Measurements from ENCODE around the gene TMED8. TPM values are rescaled to one million over a fixed set of nuclear protein-coding genes. Genes with fewer than 3 reads are reported as not detected.

The TMED8 gene
- total RNA-seq, 1 experiment from 2014 or later = 21.0 TPM

DNA sequence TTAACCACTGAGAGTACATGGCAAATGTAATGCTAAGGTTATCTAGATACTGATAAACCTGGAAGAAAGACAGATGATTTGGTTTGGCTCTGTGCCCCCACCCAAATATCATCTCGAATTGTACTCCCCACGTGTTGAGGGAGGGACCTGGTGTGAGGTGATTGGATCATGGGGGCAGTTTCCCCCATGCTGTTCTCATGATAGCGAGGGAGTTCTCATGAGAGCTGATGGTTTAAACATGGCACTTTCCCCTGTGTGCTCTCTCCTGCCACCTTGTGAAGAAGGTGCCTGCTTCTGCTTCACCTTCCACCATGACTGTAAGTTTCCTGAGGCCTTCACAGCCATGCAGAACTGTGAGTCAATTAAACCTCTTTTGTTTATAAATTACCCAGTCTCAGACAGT is 32.2 kb upstream of the TMED8 start:
- BruUV-seq (replicated peaks) = no TSS peak
- DNase-seq (ENCODE audit: low spot score) = no peak
- H3K27ac ChIP-seq (ENCODE audit: low read depth, low read length, poor library complexity, severe bottlenecking) = no peak overlapping the region
- TF ChIP-seq, protein P1, sequence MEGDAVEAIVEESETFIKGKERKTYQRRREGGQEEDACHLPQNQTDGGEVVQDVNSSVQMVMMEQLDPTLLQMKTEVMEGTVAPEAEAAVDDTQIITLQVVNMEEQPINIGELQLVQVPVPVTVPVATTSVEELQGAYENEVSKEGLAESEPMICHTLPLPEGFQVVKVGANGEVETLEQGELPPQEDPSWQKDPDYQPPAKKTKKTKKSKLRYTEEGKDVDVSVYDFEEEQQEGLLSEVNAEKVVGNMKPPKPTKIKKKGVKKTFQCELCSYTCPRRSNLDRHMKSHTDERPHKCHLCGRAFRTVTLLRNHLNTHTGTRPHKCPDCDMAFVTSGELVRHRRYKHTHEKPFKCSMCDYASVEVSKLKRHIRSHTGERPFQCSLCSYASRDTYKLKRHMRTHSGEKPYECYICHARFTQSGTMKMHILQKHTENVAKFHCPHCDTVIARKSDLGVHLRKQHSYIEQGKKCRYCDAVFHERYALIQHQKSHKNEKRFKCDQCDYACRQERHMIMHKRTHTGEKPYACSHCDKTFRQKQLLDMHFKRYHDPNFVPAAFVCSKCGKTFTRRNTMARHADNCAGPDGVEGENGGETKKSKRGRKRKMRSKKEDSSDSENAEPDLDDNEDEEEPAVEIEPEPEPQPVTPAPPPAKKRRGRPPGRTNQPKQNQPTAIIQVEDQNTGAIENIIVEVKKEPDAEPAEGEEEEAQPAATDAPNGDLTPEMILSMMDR (conservative IDR thresholded peaks at IDR 0.05; ENCODE audit: low read depth, low read length) = peak; percentile 34
- TF ChIP-seq EZH2 (IDR thresholded peaks at IDR 0.05; ENCODE audit: borderline replicate concordance, low read depth, low read length, poor library complexity, severe bottlenecking) = no peak
- POLR2A ChIA-PET (ENCODE audit: low non-redundant PET) = no interaction called here
- no peaks in the 10 kb centered on the region for H3K9me3 ChIP-seq (ENCODE audit: low read depth, low read length, poor library complexity, severe bottlenecking)
- CTCF ChIA-PET = interaction anchor here (0.6 kb wide), 1 partner anchor 256 kb away, joined by 4 read pairs; no protein-coding TSS in a partner anchor
- H3K36me3 ChIP-seq (ENCODE audit: insufficient read depth, low read length, poor library complexity, severe bottlenecking) = no peaks in the 10 kb centered on the region
- H3K4me3 ChIP-seq (ENCODE audit: low read depth, low read length, poor library complexity, severe bottlenecking) = no peak overlapping the region
- no peaks in the 10 kb centered on the region for H3K27me3 ChIP-seq (replicated peaks; ENCODE audit: insufficient read depth, low read depth, low read length, poor library complexity)
- intact Hi-C loops (cut with micrococcal nuclease; ENCODE audit: unreplicated experiment) = no loop called here
- H3K4me1 ChIP-seq (ENCODE audit: insufficient read depth, low read length, poor library complexity, severe bottlenecking) = no peaks in the 10 kb centered on the region

DNA sequence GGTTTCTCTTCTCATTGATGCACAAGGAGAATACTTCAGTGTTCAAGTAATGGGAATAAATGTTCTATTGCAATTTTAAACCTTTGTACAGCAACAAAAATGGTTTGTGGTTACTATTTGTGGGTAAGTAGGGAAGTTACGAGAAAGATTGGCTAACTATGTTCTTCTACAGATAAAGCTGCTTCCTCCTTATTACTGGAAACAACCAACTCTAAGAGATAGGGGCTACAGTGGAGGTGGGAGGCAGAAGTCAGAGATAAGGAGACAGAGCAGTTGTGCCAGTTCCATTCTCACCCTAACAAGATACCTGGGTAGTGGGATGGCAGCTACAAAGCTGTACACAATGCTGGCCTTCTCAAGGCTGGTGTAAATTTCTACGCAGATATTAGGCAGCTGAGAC is 30.3 kb upstream of the TMED8 start:
- no peaks in the 10 kb centered on the region for H3K36me3 ChIP-seq (ENCODE audit: insufficient read depth, low read length, poor library complexity, severe bottlenecking)
- no peak overlapping the region for H3K4me3 ChIP-seq (ENCODE audit: low read depth, low read length, poor library complexity, severe bottlenecking)
- intact Hi-C loops (cut with micrococcal nuclease; ENCODE audit: unreplicated experiment) = no loop called here
- H3K27ac ChIP-seq (ENCODE audit: low read depth, low read length, poor library complexity, severe bottlenecking) = no peak overlapping the region
- TF ChIP-seq EZH2 (IDR thresholded peaks at IDR 0.05; ENCODE audit: borderline replicate concordance, low read depth, low read length, poor library complexity, severe bottlenecking) = no peak
- TF ChIP-seq, protein P1 (conservative IDR thresholded peaks at IDR 0.05; ENCODE audit: low read depth, low read length) = no peak
- H3K9me3 ChIP-seq (ENCODE audit: low read depth, low read length, poor library complexity, severe bottlenecking) = no peaks in the 10 kb centered on the region
- POLR2A ChIA-PET (ENCODE audit: low non-redundant PET) = no interaction called here
- DNase-seq (ENCODE audit: low spot score) = no peak
- CTCF ChIA-PET = no interaction called here
- no TSS peak for BruUV-seq (replicated peaks)
- H3K27me3 ChIP-seq (replicated peaks; ENCODE audit: insufficient read depth, low read depth, low read length, poor library complexity) = no peaks in the 10 kb centered on the region
- H3K4me1 ChIP-seq (ENCODE audit: insufficient read depth, low read length, poor library complexity, severe bottlenecking) = no peaks in the 10 kb centered on the region

DNA sequence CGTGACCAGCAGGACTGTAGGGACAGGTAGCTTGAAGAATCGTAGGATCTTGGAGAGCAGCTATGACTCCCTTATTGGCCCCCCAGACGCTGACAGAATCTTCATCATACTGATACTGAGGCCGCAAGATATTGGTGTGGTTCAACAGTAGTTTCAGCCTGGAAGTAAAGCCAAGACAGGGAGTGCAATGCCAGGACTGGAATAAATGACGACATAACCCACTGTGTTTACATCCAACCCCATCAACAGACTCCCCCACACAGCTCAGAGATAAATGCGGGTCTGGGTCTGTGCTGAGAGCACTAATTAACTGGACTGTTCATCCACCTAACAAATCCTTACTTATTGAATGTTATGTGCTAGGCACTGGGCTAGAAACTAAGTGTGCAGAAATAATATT is 29.8 kb upstream of the TMED8 start:
- POLR2A ChIA-PET (ENCODE audit: low non-redundant PET) = no interaction called here
- CTCF ChIA-PET = no interaction called here
- intact Hi-C loops (cut with micrococcal nuclease; ENCODE audit: unreplicated experiment) = no loop called here
- Histone ChIP-seq H3K4me1 (ENCODE audit: insufficient read depth, low read length, poor library complexity, severe bottlenecking) (no peaks in the 10 kb centered on the region), H3K4me3 (ENCODE audit: low read depth, low read length, poor library complexity, severe bottlenecking) (no peak overlapping the region), H3K27me3 (replicated peaks; ENCODE audit: insufficient read depth, low read depth, low read length, poor library complexity) (no peaks in the 10 kb centered on the region), H3K36me3 (ENCODE audit: insufficient read depth, low read length, poor library complexity, severe bottlenecking) (no peaks in the 10 kb centered on the region), H3K27ac (ENCODE audit: low read depth, low read length, poor library complexity, severe bottlenecking) (no peak overlapping the region), H3K9me3 (ENCODE audit: low read depth, low read length, poor library complexity, severe bottlenecking) (no peaks in the 10 kb centered on the region)
- BruUV-seq (replicated peaks) = no TSS peak
- no peak for DNase-seq (ENCODE audit: low spot score)
- TF ChIP-seq EZH2 (IDR thresholded peaks at IDR 0.05; ENCODE audit: borderline replicate concordance, low read depth, low read length, poor library complexity, severe bottlenecking) = no peak
- TF ChIP-seq, protein P1 (conservative IDR thresholded peaks at IDR 0.05; ENCODE audit: low read depth, low read length) = no peak
